Measurements from ENCODE around the gene ITPK1.

The ITPK1 gene

DNA sequence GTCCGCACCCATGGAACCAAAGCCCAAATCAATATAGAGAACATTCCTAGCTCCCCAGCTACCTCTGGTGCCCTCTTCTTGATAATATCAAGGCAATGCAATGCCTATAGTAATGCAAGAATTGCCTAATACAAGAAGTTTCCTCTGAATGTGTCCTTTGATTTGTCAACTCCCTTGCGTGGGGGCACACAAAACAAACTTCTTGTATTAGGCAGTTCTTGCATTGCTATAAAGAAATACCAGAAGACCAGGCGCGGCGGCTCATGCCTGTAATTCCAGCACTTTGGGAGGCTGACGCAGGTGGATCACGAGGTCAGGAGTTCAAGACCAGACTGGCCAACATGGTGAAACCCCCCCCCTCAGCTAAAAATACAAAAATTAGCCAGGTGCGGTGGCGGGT is 10.4 kb upstream of the ITPK1 start:
- H2AFZ ChIP-seq (ENCODE audit: low read depth, low read length), result no peak overlapping the region
- H3K27ac ChIP-seq (ENCODE audit: low read length), result no peak overlapping the region
- no peak overlapping the region for H3K9ac ChIP-seq (ENCODE audit: low read depth, low read length)
- TF ChIP-seq, protein P1, sequence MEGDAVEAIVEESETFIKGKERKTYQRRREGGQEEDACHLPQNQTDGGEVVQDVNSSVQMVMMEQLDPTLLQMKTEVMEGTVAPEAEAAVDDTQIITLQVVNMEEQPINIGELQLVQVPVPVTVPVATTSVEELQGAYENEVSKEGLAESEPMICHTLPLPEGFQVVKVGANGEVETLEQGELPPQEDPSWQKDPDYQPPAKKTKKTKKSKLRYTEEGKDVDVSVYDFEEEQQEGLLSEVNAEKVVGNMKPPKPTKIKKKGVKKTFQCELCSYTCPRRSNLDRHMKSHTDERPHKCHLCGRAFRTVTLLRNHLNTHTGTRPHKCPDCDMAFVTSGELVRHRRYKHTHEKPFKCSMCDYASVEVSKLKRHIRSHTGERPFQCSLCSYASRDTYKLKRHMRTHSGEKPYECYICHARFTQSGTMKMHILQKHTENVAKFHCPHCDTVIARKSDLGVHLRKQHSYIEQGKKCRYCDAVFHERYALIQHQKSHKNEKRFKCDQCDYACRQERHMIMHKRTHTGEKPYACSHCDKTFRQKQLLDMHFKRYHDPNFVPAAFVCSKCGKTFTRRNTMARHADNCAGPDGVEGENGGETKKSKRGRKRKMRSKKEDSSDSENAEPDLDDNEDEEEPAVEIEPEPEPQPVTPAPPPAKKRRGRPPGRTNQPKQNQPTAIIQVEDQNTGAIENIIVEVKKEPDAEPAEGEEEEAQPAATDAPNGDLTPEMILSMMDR (IDR thresholded peaks at IDR 0.05; ENCODE audit: borderline replicate concordance, extremely low read depth, low read length, poor library complexity, severe bottlenecking), result no peak
- no peak for TF ChIP-seq EZH2 (IDR thresholded peaks at IDR 0.05; ENCODE audit: borderline replicate concordance, low read depth, low read length, severe bottlenecking)
- H3K27me3 ChIP-seq (ENCODE audit: insufficient read depth, low read length, poor library complexity), result peaks cover 8% of the 10 kb centered on the region
- DNase-seq (no peak), ATAC-seq (ENCODE audit: insufficient read depth, low read depth) (no peak)
- no peaks in the 10 kb centered on the region for H3K79me2 ChIP-seq (ENCODE audit: insufficient read depth, low read length)
- no peaks in the 10 kb centered on the region for H4K20me1 ChIP-seq (ENCODE audit: insufficient read depth, low read length)
- no peaks in the 10 kb centered on the region for H3K4me1 ChIP-seq (ENCODE audit: insufficient read depth, low read length)
- H3K4me3 ChIP-seq (ENCODE audit: low read depth in 1 of 2, low read length in 2 of 2), result no peak overlapping the region
- no peaks in the 10 kb centered on the region for H3K36me3 ChIP-seq (ENCODE audit: insufficient read depth, low read length)
- no peak overlapping the region for H3K4me2 ChIP-seq (ENCODE audit: insufficient read depth, low read length)
- H3K9me3 ChIP-seq (ENCODE audit: insufficient read depth, low read length, severe bottlenecking), result no peaks in the 10 kb centered on the region

DNA sequence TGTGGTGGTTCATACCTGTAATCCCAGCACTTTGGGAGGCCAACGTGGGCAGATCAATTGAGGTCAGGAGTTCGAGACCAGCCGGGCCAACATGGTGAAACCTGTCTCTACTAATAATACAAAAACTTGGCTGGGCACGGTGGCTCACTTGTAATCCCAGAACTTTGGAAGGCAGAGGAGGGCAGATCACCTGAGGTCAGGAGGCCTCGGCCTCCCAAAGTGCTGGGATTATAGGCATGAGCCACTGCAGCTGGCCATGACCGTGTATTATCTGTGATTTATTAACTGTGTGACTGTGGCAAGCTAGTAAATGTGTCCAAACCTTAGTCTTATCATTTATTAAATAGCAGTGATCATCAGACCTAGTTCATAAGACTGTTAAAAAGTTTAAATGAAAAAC is 7.1 kb upstream of the ITPK1 start:
- Histone ChIP-seq H3K4me1 (ENCODE audit: insufficient read depth, low read length) (no peaks in the 10 kb centered on the region), H2AFZ (ENCODE audit: low read depth, low read length) (no peak overlapping the region), H3K9me3 (ENCODE audit: insufficient read depth, low read length, severe bottlenecking) (no peaks in the 10 kb centered on the region), H3K4me2 (ENCODE audit: insufficient read depth, low read length) (no peak overlapping the region), H3K27ac (ENCODE audit: low read length) (no peak overlapping the region), H3K79me2 (ENCODE audit: insufficient read depth, low read length) (no peaks in the 10 kb centered on the region), H3K4me3 (ENCODE audit: low read depth in 1 of 2, low read length in 2 of 2) (no peak overlapping the region), H4K20me1 (ENCODE audit: insufficient read depth, low read length) (no peaks in the 10 kb centered on the region), H3K36me3 (ENCODE audit: insufficient read depth, low read length) (no peaks in the 10 kb centered on the region), H3K9ac (ENCODE audit: low read depth, low read length) (no peak overlapping the region), H3K27me3 (ENCODE audit: insufficient read depth, low read length, poor library complexity) (no peaks in the 10 kb centered on the region)
- DNase-seq, result no peak
- TF ChIP-seq, protein P1 (IDR thresholded peaks at IDR 0.05; ENCODE audit: borderline replicate concordance, extremely low read depth, low read length, poor library complexity, severe bottlenecking), result no peak
- no peak for TF ChIP-seq EZH2 (IDR thresholded peaks at IDR 0.05; ENCODE audit: borderline replicate concordance, low read depth, low read length, severe bottlenecking)
- no peak for ATAC-seq (ENCODE audit: insufficient read depth, low read depth)

DNA sequence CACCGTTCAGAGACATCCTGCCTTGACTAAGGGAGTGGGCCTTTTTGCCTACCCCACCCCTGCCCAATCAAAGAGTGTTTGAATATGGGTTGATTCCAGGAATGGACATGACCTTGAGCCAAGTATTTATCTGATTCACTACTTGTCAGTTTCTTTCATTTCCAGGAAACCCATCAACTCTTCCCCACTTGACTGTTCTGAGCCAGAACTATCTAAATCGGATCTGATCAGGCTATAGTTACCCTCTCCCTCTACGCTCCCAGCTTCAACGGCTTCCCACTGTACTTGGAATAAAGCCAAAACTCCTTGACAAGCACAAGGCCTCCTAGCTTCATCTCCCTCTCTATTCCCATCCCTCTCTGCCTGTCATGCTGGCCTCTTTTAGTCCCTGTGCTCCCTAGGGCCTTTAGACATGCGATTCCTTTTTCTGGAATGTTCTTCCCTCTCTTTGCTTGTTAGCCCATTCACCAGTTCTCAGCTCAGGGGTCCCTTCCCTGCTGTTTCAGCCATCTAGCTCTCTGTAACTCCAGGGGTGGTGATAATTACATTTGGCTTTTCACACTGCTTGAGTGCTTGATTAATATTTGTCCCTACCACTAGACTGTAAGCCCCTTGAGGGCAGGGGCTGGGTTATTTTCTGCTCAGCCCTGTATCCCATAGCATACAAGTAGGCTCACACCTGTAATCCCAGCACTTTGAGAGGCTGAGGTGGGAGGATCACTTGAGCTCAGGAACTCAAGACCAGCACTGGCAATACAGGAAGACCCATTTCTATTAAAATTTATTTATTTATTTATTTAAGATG is 5.5 kb upstream of the ITPK1 start:
- no peak overlapping the region for H3K9ac ChIP-seq (ENCODE audit: low read depth, low read length)
- H3K4me1 ChIP-seq (ENCODE audit: insufficient read depth, low read length), result peaks cover 10% of the 10 kb centered on the region
- H2AFZ ChIP-seq (ENCODE audit: low read depth, low read length), result no peak overlapping the region
- no peaks in the 10 kb centered on the region for H3K36me3 ChIP-seq (ENCODE audit: insufficient read depth, low read length)
- no peaks in the 10 kb centered on the region for H3K79me2 ChIP-seq (ENCODE audit: insufficient read depth, low read length)
- no peaks in the 10 kb centered on the region for H3K27me3 ChIP-seq (ENCODE audit: insufficient read depth, low read length, poor library complexity)
- no peaks in the 10 kb centered on the region for H4K20me1 ChIP-seq (ENCODE audit: insufficient read depth, low read length)
- H3K4me2 ChIP-seq (ENCODE audit: insufficient read depth, low read length), result no peak overlapping the region
- no peak for DNase-seq
- no peak overlapping the region for H3K4me3 ChIP-seq (ENCODE audit: low read depth in 1 of 2, low read length in 2 of 2)
- H3K9me3 ChIP-seq (ENCODE audit: insufficient read depth, low read length, severe bottlenecking), result no peaks in the 10 kb centered on the region
- ATAC-seq (ENCODE audit: insufficient read depth, low read depth), result no peak
- TF ChIP-seq EZH2 (IDR thresholded peaks at IDR 0.05; ENCODE audit: borderline replicate concordance, low read depth, low read length, severe bottlenecking), result no peak
- TF ChIP-seq, protein P1 (IDR thresholded peaks at IDR 0.05; ENCODE audit: borderline replicate concordance, extremely low read depth, low read length, poor library complexity, severe bottlenecking), result no peak
- H3K27ac ChIP-seq (ENCODE audit: low read length), result no peak overlapping the region

Data from DND-41 (cell line).